H9 (cell line): ENCODE data around the gene ERC1. TPM values are rescaled to one million over a fixed set of nuclear protein-coding genes. Genes with fewer than 3 reads are reported as not detected.

Experiments used
- DNase-seq: peaks from one replicate; pipeline ENCODE4 v3.0.0-alpha.2; 2017
- H2AFZ ChIP-seq: one replicate; pipeline ENCODE4 v1.6.1; 2013; ENCODE audit warnings: mild to moderate bottlenecking, low read length, control low read depth, moderate library complexity
- H2AK5ac ChIP-seq: 2 replicates; pipeline ENCODE4 v1.6.1; 2013; ENCODE audit warnings: low read length, control low read depth, mixed read lengths; ENCODE audit not compliant: insufficient read length
- H2BK120ac ChIP-seq: one replicate; pipeline ENCODE4 v1.6.1; 2013; ENCODE audit warnings: low read depth, mild to moderate bottlenecking, low read length, control low read depth, inconsistent platforms; ENCODE audit not compliant: poor library complexity, severe bottlenecking
- H2BK12ac ChIP-seq: 2 replicates; pipeline ENCODE4 v1.6.1; 2013; ENCODE audit warnings: low read length, control low read depth, mixed read lengths, low read depth; ENCODE audit not compliant: insufficient read length
- H2BK15ac ChIP-seq: 2 replicates; pipeline ENCODE4 v1.6.1; 2013; ENCODE audit warnings: low read depth, low read length, control low read depth
- H2BK20ac ChIP-seq: one replicate; pipeline ENCODE4 v1.6.1; 2013; ENCODE audit warnings: low read depth, mild to moderate bottlenecking, low read length, control low read depth, inconsistent platforms; ENCODE audit not compliant: poor library complexity, severe bottlenecking
- H2BK5ac ChIP-seq: 2 replicates; pipeline ENCODE4 v1.6.1; 2013; ENCODE audit warnings: low read length, control low read depth, mixed read lengths; ENCODE audit not compliant: insufficient read length
- H3K14ac ChIP-seq: 2 replicates; pipeline ENCODE4 v1.6.1; 2013; ENCODE audit warnings: low read length, control low read depth; ENCODE audit not compliant: insufficient read depth
- H3K18ac ChIP-seq: 2 replicates; pipeline ENCODE4 v1.6.1; 2013; ENCODE audit warnings: low read depth, mild to moderate bottlenecking, mixed read lengths, low read length, control low read depth; ENCODE audit not compliant: insufficient read length
- H3K23ac ChIP-seq: 2 replicates; pipeline ENCODE4 v1.6.1; 2013; ENCODE audit warnings: low read length, control low read depth, mixed read lengths, low read depth; ENCODE audit not compliant: insufficient read length
- H3K23me2 ChIP-seq: 2 replicates; pipeline ENCODE4 v1.6.1; 2013; ENCODE audit warnings: low read depth, mild to moderate bottlenecking, mixed read lengths, low read length, control low read depth; ENCODE audit not compliant: insufficient read length, poor library complexity, severe bottlenecking
- H3K27ac ChIP-seq: 2 replicates; pipeline ENCODE4 v1.5.1; 2013; ENCODE audit warnings: low read length, control low read depth, mixed read lengths, low read depth; ENCODE audit not compliant: insufficient read length
- H3K27me3 ChIP-seq: 2 replicates; pipeline ENCODE4 v1.6.1; 2013; ENCODE audit warnings: low read length, control low read depth, inconsistent platforms; ENCODE audit not compliant: insufficient read depth
- H3K4ac ChIP-seq: 2 replicates; pipeline ENCODE4 v1.6.1; 2013; ENCODE audit warnings: low read depth, mild to moderate bottlenecking, control low read depth, inconsistent platforms, low read length, moderate library complexity
- H3K4me1 ChIP-seq: 2 replicates; pipeline ENCODE4 v1.6.1; 2013; ENCODE audit warnings: low read length, control low read depth, inconsistent platforms; ENCODE audit not compliant: insufficient read depth
- H3K4me2 ChIP-seq: 2 replicates; pipeline ENCODE4 v1.6.1; 2013; ENCODE audit warnings: low read length, control low read depth, mixed read lengths; ENCODE audit not compliant: insufficient read length, insufficient read depth
- H3K56ac ChIP-seq: 2 replicates; pipeline ENCODE4 v1.6.1; 2013; ENCODE audit warnings: low read depth, mild to moderate bottlenecking, mixed read lengths, low read length, control low read depth; ENCODE audit not compliant: insufficient read length
- H3K79me1 ChIP-seq: 2 replicates; pipeline ENCODE4 v1.6.1; 2013; ENCODE audit warnings: low read depth, mild to moderate bottlenecking, moderate library complexity, low read length, control low read depth, inconsistent platforms; ENCODE audit not compliant: insufficient read depth, poor library complexity, severe bottlenecking
- H3K79me2 ChIP-seq: 2 replicates; pipeline ENCODE4 v1.6.1; 2013; ENCODE audit warnings: low read length, control low read depth, inconsistent platforms; ENCODE audit not compliant: insufficient read depth
- H3K9ac ChIP-seq: 2 replicates; pipeline ENCODE4 v1.6.1; 2013; ENCODE audit warnings: low read length, control low read depth, mixed read lengths; ENCODE audit not compliant: insufficient read length; ENCODE audit errors: extremely low read depth
- H3K9me3 ChIP-seq: one replicate; pipeline ENCODE4 v1.6.1; 2013; ENCODE audit warnings: low read depth, low read length, inconsistent platforms; ENCODE audit not compliant: control insufficient read depth
- H3T11ph ChIP-seq: one replicate; pipeline ENCODE4 v1.6.1; 2013; ENCODE audit warnings: mild to moderate bottlenecking, low read length, control low read depth, inconsistent platforms
- H4K20me1 ChIP-seq: one replicate; pipeline ENCODE4 v1.6.1; 2013; ENCODE audit not compliant: control insufficient read depth, insufficient read length, insufficient read depth
- H4K5ac ChIP-seq: 2 replicates; pipeline ENCODE4 v1.6.1; 2013; ENCODE audit warnings: low read depth, mild to moderate bottlenecking, mixed read lengths, low read length, control low read depth; ENCODE audit not compliant: insufficient read length
- H4K8ac ChIP-seq: replicated peaks from 2 replicates; pipeline ENCODE4 v1.6.1; 2013; ENCODE audit warnings: low read length, control low read depth, mixed read lengths, low read depth; ENCODE audit not compliant: insufficient read length
- H4K91ac ChIP-seq: 2 replicates; pipeline ENCODE4 v1.6.1; 2013; ENCODE audit warnings: low read depth, mild to moderate bottlenecking, moderate library complexity, mixed read lengths, low read length, control low read depth; ENCODE audit not compliant: insufficient read length
- H3K27ac Mint-ChIP-seq, 3 experiments: 2 replicates in 2 of 3; 3 replicates in 1 of 3; pipeline ENCODE4 v1.8.0; 2020 to 2021; ENCODE audit warnings: mixed read lengths in 3 of 3, mild to moderate bottlenecking in 1 of 3, moderate library complexity in 1 of 3
- H3K27me3 Mint-ChIP-seq: 2 replicates; pipeline ENCODE4 v1.8.0; 2021; ENCODE audit warnings: low read depth, mild to moderate bottlenecking, moderate library complexity, mixed read lengths
- H3K36me3 Mint-ChIP-seq, 3 experiments: 2 replicates in 2 of 3; 3 replicates in 1 of 3; pipeline ENCODE4 v1.8.0; 2020 to 2021; ENCODE audit warnings: low read depth in 3 of 3, mixed read lengths in 3 of 3; ENCODE audit not compliant: insufficient read depth in 1 of 3
- H3K4me1 Mint-ChIP-seq, 2 experiments: 2 replicates each; pipeline ENCODE4 v1.8.0; 2020; ENCODE audit warnings: mixed read lengths in 2 of 2
- H3K4me3 Mint-ChIP-seq, 2 experiments: 2 replicates in 1 of 2; 3 replicates in 1 of 2; pipeline ENCODE4 v1.8.0; 2020 to 2021; ENCODE audit warnings: mild to moderate bottlenecking in 2 of 2, mixed read lengths in 2 of 2, moderate library complexity in 1 of 2
- H3K9me3 Mint-ChIP-seq, 2 experiments: 2 replicates in 1 of 2; 3 replicates in 1 of 2; pipeline ENCODE4 v1.8.0; 2020; ENCODE audit warnings: mild to moderate bottlenecking in 2 of 2, mixed read lengths in 2 of 2, moderate library complexity in 1 of 2
- CTCF ChIP-seq: fragments of 200-600 bp; sonication (generic); conservative IDR thresholded peaks from 3 replicates; pipeline ENCODE4 v1.8.0; 2021; ENCODE audit warnings: antibody characterized with exemption, mild to moderate bottlenecking
- WGBS: extraction: QIAGEN DNeasy Blood & Tissue Kit; methylation state at CpG from one replicate; pipeline ENCODE4 v1.1.7; 2013; ENCODE audit warnings: missing lambda C conversion rate, low lambda C conversion rate, mixed read lengths; ENCODE audit not compliant: insufficient read length; ENCODE audit errors: extremely low coverage; 5-methylcytosine and 5-hydroxymethylcytosine counted together
- total RNA-seq: library from RNA; stranded (reverse); gene quantifications from 2 replicates; pipeline ENCODE4 v1.2.1, GENCODE V29; 2021

The ERC1 gene
- total RNA-seq, 1 experiment from 2014 or later = 51.2 TPM

- H3K56ac ChIP-seq = no peak overlapping the region
- H3K9me3 Mint-ChIP-seq = no peaks in the 10 kb centered on the region
- no peak overlapping the region for H3K4ac ChIP-seq
- H2BK120ac ChIP-seq = no peak overlapping the region
- no peak overlapping the region for H4K8ac ChIP-seq
- no peak overlapping the region for H2BK20ac ChIP-seq
- H4K5ac ChIP-seq = no peak overlapping the region
- no peak overlapping the region for H3K23ac ChIP-seq
- no peak overlapping the region for H3K18ac ChIP-seq
- H3K27me3 Mint-ChIP-seq = no peaks in the 10 kb centered on the region
- peaks cover 9% of the 10 kb centered on the region in 2 experiments; a peak in 3 of 4 replicates for H3K4me1 Mint-ChIP-seq
- H3K27me3 ChIP-seq = no peaks in the 10 kb centered on the region
- no peak overlapping the region for H3K4me2 ChIP-seq
- no peak overlapping the region for H3K14ac ChIP-seq
- H3K27ac Mint-ChIP-seq = no peak overlapping the region; a peak in 1 of 7 replicates
- H2AFZ ChIP-seq = no peak overlapping the region
- H3K9ac ChIP-seq = no peak overlapping the region
- no peak for TF ChIP-seq CTCF
- no peak overlapping the region for H3K27ac ChIP-seq
- DNase-seq = no peak
- WGBS = no CpG with 5 or more reads among the region's 2 CpGs
- H2AK5ac ChIP-seq = no peak overlapping the region
- no peak overlapping the region for H3T11ph ChIP-seq
- no peaks in the 10 kb centered on the region for H3K79me1 ChIP-seq
- no peak overlapping the region for H2BK12ac ChIP-seq
- H2BK15ac ChIP-seq = no peak overlapping the region
- H4K20me1 ChIP-seq = no peaks in the 10 kb centered on the region
- no peak overlapping the region for H3K4me3 Mint-ChIP-seq
- no peaks in the 10 kb centered on the region for H3K36me3 Mint-ChIP-seq
- H3K23me2 ChIP-seq = no peaks in the 10 kb centered on the region
- no peaks in the 10 kb centered on the region for H3K79me2 ChIP-seq
- no peaks in the 10 kb centered on the region for H3K9me3 ChIP-seq
- H2BK5ac ChIP-seq = no peak overlapping the region
- no peaks in the 10 kb centered on the region for H3K4me1 ChIP-seq
- no peak overlapping the region for H4K91ac ChIP-seq
Observed at GRCh38 chr12:1353451-1353850, 362.4 kb downstream of the ERC1 start.
